CD4-positive, alpha-beta T cell treated with Interleukin-6 for 4 hours (primary cell): ENCODE results near the gene MROH9.

Experiments
- DNase-seq: peaks from one replicate; pipeline ENCODE4 v3.0.0-alpha.2; 2020; ENCODE audit warnings: mixed read lengths

MROH9 gene

DNA sequence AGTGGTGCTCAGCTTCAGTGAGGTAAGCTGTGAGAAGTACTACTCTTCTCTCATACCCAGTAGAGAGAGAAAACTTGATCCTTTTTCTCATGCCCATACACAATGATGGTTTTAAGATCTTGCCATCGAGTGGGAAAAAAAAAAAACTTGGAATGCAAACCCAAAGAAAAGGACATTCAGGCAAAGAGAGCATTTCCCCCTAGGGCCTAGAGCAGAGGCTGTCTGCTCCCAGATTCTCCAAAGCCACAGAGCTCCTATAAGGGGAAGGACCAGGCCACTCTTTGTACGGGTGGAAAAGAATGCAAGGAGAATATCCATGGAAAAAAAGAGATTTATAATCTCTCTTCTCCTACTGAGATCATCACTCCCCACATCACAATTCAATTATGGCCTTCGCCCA lies 34.9 kb downstream of the MROH9 start:
- no peak for DNase-seq

DNA sequence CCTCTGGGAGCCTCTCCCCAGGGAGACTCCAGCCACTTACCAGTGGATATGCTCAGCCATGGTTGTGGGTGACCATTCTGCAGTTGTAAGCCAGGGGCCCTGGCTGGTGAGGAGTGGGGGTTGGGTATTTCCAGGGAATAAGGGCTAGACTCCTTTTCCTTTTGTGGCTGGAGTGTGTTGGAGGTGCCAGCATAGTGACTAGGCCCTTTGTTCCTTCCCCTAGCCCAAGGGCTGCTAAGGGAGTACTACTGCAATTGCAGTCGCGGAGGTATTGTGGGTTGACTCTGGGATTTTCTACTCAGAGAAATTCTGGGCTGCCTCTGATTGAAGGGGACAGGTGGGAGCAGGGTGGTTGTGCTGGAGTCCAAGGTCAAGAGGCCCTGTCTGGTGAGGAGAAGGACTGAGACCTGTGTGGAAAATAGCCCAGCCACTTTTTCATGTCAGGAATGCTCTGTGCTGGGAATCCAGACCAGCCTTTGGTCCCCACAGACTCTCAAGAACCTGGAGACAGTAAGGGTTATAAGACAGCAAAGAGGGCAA lies 43.1 kb downstream of the MROH9 start:
- DNase-seq, result no peak

- DNase-seq, result no peak
These were observed 50.1 kb downstream of the MROH9 start for GRCh38 chr1:170985406-170985805.

DNA sequence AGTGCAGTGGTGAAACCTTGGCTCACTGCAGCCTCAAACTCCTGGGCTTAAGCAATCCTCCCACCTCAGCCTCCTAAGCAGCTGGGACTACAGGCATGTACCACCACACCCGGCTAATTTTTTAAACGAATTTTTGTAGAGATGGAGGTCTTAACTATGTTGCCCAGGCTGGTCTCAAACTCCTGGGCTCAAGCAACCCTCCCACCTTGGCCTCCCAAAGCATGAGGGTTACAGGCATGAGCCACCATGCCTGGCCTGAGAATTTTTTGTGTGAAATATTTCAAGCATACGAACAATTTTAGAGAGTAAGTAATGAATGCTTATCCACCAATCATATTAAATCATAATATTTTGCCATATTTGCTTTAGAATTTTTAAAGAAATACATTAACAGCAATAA lies 51.6 kb downstream of the MROH9 start:
- DNase-seq, result no peak

- DNase-seq, result no peak
These were observed 52.1 kb downstream of the MROH9 start for GRCh38 chr1:170987424-170987823.

- no peak for DNase-seq
These were observed 57.8 kb downstream of the MROH9 start for GRCh38 chr1:170993151-170993550.

DNA sequence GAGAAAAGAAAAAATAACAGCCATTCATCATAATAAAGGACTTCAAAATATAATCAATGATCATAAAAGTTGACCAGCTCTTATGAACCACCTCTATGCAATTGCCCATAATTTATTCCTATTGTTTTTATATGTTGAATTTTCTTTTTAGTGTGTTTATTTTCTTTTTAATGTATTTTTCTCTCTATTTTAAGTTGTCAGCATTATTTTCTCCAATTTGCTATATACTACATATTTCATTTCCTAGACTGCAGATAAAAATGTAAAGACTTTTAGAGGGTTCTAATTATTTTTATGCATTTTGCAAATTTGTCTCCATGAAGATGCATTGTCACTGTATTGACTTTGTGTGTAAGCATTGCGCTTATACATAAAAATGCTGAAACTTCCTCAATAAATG lies 58.4 kb downstream of the MROH9 start:
- DNase-seq, result no peak

DNA sequence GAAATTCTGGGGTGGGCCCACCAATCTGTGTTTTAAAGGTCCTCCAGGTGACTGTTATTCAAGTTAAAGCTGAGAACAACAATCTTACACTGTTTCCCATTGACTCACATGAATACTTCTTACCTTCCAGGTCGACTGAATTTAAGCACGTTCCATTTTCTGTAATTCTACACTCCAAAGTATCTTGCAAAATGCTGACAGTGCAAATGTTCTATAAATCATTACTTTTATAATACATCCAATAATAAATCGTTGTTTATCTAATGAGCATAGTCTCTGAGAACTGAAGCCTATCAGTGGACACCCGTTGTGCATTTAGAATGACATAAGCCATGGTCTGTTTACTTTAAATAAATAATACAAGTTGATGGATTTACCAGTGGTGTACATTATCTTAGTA lies 79.5 kb downstream of the MROH9 start:
- no peak for DNase-seq

- no peak for DNase-seq
These were observed 82.1 kb downstream of the MROH9 start for GRCh38 chr1:171017426-171017825.

DNA sequence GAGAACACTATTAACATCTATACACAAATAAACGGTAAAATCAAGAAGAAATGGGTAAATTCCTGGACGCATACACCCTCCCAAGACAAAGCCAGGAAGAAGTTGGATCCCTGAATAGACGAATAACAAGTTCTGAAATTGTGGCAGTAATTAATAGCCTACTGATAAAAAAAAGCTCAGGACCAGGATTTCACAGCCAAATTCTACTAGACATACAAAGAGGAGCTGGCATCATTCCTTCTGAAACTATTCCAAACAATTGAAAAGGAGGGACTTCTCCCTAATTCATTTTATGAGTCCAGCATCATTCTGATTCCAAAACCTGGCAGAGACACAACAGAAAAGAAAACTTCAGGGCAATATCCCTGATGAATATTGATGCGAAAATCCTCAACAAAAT lies 84.6 kb downstream of the MROH9 start:
- DNase-seq, result no peak

GRCh38 chr1:171032822-171033702 lies 97.7 kb downstream of the MROH9 start:
- no peak for DNase-seq

- DNase-seq, result no peak
These were observed 102.3 kb downstream of the MROH9 start for GRCh38 chr1:171037626-171038025.

DNA sequence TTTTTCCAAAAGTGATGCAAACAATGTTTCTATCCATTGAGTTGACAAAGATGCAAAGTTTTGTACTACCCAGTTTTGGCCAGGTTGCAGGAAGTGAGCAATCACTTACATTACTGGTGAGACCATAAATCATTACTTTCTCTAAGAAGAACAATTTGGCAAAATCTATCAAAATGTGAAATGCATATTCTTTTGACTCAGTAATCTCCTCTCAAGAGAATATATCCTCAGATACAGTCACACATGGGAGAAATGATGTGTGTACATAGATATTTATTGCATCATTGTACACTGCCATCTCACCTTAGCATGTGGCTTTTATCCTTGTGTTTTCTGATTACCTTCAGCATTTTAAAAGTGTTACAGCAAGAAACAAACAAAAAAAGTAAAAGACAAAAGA lies 103.0 kb downstream of the MROH9 start:
- DNase-seq, result no peak

GRCh38 chr1:171048014-171048413 lies 112.7 kb downstream of the MROH9 start:
- no peak for DNase-seq

- no peak for DNase-seq
These were observed 117.6 kb downstream of the MROH9 start for GRCh38 chr1:171052977-171053376.

DNA sequence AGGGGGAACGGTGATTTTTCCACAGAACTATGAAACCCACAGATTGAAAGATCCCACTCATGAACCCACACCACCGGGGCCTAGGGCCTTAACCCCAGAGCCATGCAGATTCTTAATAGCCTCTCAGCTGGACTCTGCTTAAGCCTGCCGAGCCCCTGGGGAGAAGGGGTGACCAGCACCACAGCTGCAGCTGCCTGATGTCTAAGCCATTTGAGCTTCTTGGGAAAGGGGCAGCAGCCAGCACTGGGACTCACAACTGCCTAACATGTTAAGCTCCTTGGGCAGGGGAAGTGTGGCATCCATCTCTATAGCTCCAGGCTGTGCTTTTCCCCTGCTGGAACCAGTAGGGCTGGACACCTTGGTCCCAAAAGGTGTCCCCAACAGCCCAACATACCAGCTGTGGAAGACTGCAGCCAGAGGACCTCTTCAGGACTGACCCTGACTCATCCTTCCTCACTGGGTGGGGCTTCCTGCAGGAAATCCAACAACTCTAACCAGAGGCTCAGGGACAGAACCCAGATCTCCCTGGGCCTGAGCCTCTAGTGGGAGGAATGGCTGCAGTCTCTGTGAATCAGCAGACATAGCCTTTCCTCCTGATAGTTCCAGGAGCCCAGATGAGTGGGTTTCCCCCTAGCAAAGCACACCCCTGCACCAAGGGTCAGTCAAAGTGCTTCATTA lies 120.8 kb downstream of the MROH9 start:
- DNase-seq, result no peak

- DNase-seq, result no peak
These were observed 126.2 kb downstream of the MROH9 start for GRCh38 chr1:171061425-171062143.

DNA sequence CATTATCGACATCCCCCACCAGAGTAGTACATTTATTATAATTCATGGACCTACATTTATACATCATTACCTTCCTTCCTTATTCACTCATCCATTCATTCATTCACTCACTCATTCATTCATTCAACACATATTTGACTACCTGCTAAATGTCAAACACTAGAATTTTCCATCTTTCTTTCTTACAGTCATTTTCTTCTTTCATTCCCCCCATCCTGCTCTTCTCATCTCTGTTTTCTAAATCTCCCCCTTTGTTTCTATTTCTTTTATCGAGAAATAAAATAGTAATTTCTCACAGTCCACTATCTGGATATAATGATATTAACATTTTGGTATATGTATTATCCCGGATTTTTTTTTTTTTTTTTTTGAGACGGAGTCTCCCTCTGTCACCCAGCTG lies 127.6 kb downstream of the MROH9 start:
- DNase-seq, result no peak

- no peak for DNase-seq
These were observed 139.7 kb downstream of the MROH9 start for GRCh38 chr1:171075041-171075440.

GRCh38 chr1:171081314-171081753 lies 146.0 kb downstream of the MROH9 start:
- DNase-seq, result no peak

DNA sequence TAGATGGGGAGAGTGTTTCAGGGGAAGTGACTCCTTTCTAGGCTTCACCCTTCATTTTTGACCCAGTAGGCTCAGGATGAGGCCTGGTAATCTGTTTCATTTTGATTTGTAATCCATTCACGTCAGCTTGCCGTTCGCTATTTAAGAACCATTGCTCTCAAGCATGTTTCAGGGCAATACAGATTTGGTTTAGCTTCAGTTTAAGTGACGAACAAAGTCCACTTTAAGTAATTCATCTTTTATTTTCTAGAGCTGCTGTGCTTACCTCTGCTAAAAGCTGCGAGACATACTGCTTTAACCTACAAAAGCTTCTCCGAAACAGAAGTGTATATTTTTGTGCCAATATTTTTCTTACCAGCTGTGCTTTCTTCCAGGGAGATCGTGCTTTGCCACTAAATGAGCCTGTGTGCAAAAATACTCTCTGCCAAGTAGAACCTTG lies 146.4 kb downstream of the MROH9 start:
- no peak for DNase-seq

DNA sequence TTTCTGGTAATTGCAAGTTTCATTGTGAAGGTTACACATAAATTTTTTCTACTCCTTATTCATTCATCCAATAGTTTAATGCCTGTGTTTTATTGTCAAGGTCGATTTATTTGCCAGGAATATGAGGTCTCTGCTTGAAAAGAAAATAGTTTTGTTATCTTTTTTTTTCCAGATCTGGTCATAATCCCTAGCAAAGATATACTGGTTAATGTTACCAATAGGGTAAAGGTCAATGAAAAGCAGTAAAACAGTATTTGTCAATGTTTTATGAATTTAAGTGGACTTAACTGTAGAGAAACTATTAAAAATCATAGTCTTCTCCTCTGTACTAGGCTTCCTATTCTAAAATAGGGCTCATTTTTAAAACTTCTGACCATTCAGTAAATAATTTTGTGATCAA lies 147.3 kb downstream of the MROH9 start:
- no peak for DNase-seq

DNA sequence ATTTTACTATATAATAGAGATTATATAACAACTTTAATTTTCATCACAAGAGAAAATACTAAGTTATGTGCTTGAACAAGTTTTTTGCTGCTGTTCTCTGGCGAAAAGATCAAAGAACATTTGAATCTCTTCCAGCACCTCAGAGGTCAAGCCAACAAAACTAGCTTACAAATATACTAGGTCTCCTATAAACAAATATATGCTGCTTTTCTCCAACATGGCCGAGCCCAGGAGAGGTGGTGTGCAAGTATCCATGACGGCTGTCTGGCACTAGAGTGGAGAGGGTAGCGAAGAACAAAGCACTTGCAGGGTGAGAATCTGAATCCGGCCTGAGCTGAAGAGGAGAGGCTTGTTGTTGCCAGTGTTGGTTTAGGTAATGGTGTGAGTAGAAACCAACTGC lies 147.9 kb downstream of the MROH9 start:
- DNase-seq, result no peak
